B cell (primary cell): ENCODE results near the gene PDE4B. TPM values are rescaled to one million over a fixed set of nuclear protein-coding genes. Genes with fewer than 3 reads are reported as not detected.

ENCODE experiments used
- ATAC-seq: fragments of 200-7000 bp; cut with Tn5 transposase; one replicate; pipeline ENCODE4 v1.10.0; 2021; ENCODE audit warnings: low read depth, mild to moderate bottlenecking, moderate number of reproducible peaks, moderate library complexity
- CTCF ChIA-PET: fragments of 350-600 bp; sonication (Branson Sonifier 250); formaldehyde crosslinking; loops from one replicate; lab custom pipeline; 2021; ENCODE audit warnings: antibody characterized with exemption, inconsistent platforms; lab: Charles Lee
- POLR2A ChIA-PET: fragments of 350-600 bp; sonication (Branson Sonifier 250); formaldehyde crosslinking; loops from one replicate; lab custom pipeline; 2021; ENCODE audit warnings: antibody characterized with exemption; lab: Charles Lee
- DNase-seq: peaks from one replicate; pipeline ENCODE4 v3.0.0; 2013
- H2AFZ ChIP-seq: 2 replicates; pipeline ENCODE4 v1.6.1; 2012; ENCODE audit warnings: mild to moderate bottlenecking, low read depth, low read length; ENCODE audit not compliant: insufficient read depth, poor library complexity, severe bottlenecking
- H3K27ac ChIP-seq, 2 donors: 1 replicate in 1 of 2; 2 replicates in 1 of 2; pipeline ENCODE4 v1.5.1; 2012 to 2013; ENCODE audit warnings: low read length in 2 of 2, mild to moderate bottlenecking in 2 of 2, moderate library complexity in 1 of 2
- H3K27me3 ChIP-seq, 4 experiments: fragments of 200-600 bp in 1 of 4; sonication (generic) in 1 of 4; replicated peaks in 1 of 4; 1 replicate in 2 of 4; 2 replicates in 2 of 4; pipeline versions ENCODE4 v1.6.1 to v1.7.0; 2013 to 2016; ENCODE audit warnings: low read length in 3 of 4, mild to moderate bottlenecking in 2 of 4, mixed read lengths in 1 of 4, moderate library complexity in 1 of 4; ENCODE audit not compliant: insufficient read depth in 4 of 4, control insufficient read depth in 3 of 4; ENCODE audit errors: control extremely low read depth in 1 of 4
- H3K36me3 ChIP-seq, 2 experiments: replicated peaks in 1 of 2; 1 replicate in 1 of 2; 2 replicates in 1 of 2; pipeline versions ENCODE4 v1.6.1 to v1.7.1; 2013; ENCODE audit warnings: low read length in 1 of 2; ENCODE audit not compliant: insufficient read depth in 2 of 2, control insufficient read depth in 1 of 2; ENCODE audit errors: control extremely low read depth in 1 of 2, extremely low read depth in 1 of 2
- H3K4me1 ChIP-seq, 2 donors: fragments of 200-600 bp in 1 of 2; sonication (generic) in 1 of 2; 1 replicate in 1 of 2; 2 replicates in 1 of 2; pipeline versions ENCODE4 v1.5.1 to v1.6.1; 2013 to 2017; ENCODE audit warnings: low read length in 2 of 2; ENCODE audit not compliant: control insufficient read depth in 2 of 2, insufficient read depth in 2 of 2
- H3K4me2 ChIP-seq: replicated peaks from 2 replicates; pipeline ENCODE3; 2012; ENCODE audit warnings: mild to moderate bottlenecking, low read depth, low read length; ENCODE audit not compliant: poor library complexity, severe bottlenecking
- H3K4me3 ChIP-seq, 5 experiments: fragments of 200-600 bp in 1 of 5; sonication (generic) in 1 of 5; 1 replicate in 3 of 5; 2 replicates in 2 of 5; pipeline versions ENCODE4 v1.5.1 to v1.7.0; 2011 to 2016; ENCODE audit warnings: low read length in 4 of 5, mild to moderate bottlenecking in 4 of 5, low read depth in 2 of 5, control low read depth in 1 of 5, moderate library complexity in 1 of 5; ENCODE audit not compliant: insufficient read depth in 1 of 5; ENCODE audit errors: control extremely low read depth in 1 of 5, extremely low read depth in 1 of 5
- H3K79me2 ChIP-seq: fragments of 200-600 bp; sonication (generic); one replicate; pipeline ENCODE4 v1.6.0; 2016; ENCODE audit warnings: low read length; ENCODE audit not compliant: control insufficient read depth, insufficient read depth
- H3K9ac ChIP-seq: fragments of 200-600 bp; sonication (generic); 2 replicates; pipeline ENCODE4 v1.6.1; 2017; ENCODE audit warnings: mild to moderate bottlenecking, low read length, moderate library complexity
- H3K9me3 ChIP-seq, 3 donors: one replicate each; pipeline versions ENCODE4 v1.6.1 to v1.7.1; 2013; ENCODE audit warnings: low read length in 2 of 3; ENCODE audit not compliant: control insufficient read depth in 2 of 3, insufficient read depth in 1 of 3; ENCODE audit errors: control extremely low read depth in 1 of 3
- H4K20me1 ChIP-seq: 2 replicates; pipeline ENCODE4 v1.6.0; 2012; ENCODE audit warnings: mild to moderate bottlenecking, low read length; ENCODE audit not compliant: insufficient read depth, control insufficient read depth, poor library complexity, severe bottlenecking
- H3K27ac Mint-ChIP-seq: one replicate; pipeline ENCODE4 v1.8.0; 2021; ENCODE audit warnings: mixed read lengths
- H3K27me3 Mint-ChIP-seq: one replicate; pipeline ENCODE4 v1.8.0; 2021; ENCODE audit warnings: mixed read lengths
- H3K4me1 Mint-ChIP-seq: one replicate; pipeline ENCODE4 v1.8.0; 2021; ENCODE audit warnings: mixed read lengths
- H3K4me3 Mint-ChIP-seq: one replicate; pipeline ENCODE4 v1.8.0; 2021; ENCODE audit warnings: mixed read lengths
- H3K9me3 Mint-ChIP-seq: one replicate; pipeline ENCODE4 v1.8.0; 2022; ENCODE audit warnings: mixed read lengths; ENCODE audit not compliant: insufficient read depth
- EZH2 ChIP-seq: IDR thresholded peaks from 2 replicates; pipeline ENCODE4 v1.6.1; 2012; ENCODE audit warnings: borderline replicate concordance, low read depth, mild to moderate bottlenecking, moderate library complexity, low read length; ENCODE audit not compliant: insufficient read depth, poor library complexity, severe bottlenecking
- WGBS: methylation state at CpG from one replicate; pipeline ENCODE4 v1.1.5; 2013; ENCODE audit warnings: missing lambda C conversion rate; ENCODE audit not compliant: insufficient coverage; 5-methylcytosine and 5-hydroxymethylcytosine counted together
- intact Hi-C: fragments of 100-400 bp; cut with micrococcal nuclease; formaldehyde crosslinking; loops from one replicate; pipeline ENCODE4 v1.10.0; 2022
- polyA plus RNA-seq: library from polyadenylated mRNA; depleted of rRNA; stranded (reverse); fragments of >200 nt; gene quantifications from 2 replicates; pipeline ENCODE4 v1.2.3, GENCODE V29; 2012
- total RNA-seq, 2 donors: library from RNA; stranded (reverse); fragments of 120-200 nt in 1 of 2; gene quantifications; 1 replicate in 1 of 2; 2 replicates in 1 of 2; pipeline versions ENCODE4 v1.2.3 to v1.2.4, GENCODE V29; 2013 to 2022
- TF ChIP-seq, protein P1 (sequence below): fragments of 200-600 bp; IDR thresholded peaks from one replicate; pipeline ENCODE4 v1.8.0; 2022; ENCODE audit warnings: antibody characterized with exemption, mild to moderate bottlenecking

PDE4B gene
- total and polyA plus RNA-seq, 2 donors (not counting 1 experiment from before 2014, with no cell fraction given): 63.7 to 242 TPM

DNA sequence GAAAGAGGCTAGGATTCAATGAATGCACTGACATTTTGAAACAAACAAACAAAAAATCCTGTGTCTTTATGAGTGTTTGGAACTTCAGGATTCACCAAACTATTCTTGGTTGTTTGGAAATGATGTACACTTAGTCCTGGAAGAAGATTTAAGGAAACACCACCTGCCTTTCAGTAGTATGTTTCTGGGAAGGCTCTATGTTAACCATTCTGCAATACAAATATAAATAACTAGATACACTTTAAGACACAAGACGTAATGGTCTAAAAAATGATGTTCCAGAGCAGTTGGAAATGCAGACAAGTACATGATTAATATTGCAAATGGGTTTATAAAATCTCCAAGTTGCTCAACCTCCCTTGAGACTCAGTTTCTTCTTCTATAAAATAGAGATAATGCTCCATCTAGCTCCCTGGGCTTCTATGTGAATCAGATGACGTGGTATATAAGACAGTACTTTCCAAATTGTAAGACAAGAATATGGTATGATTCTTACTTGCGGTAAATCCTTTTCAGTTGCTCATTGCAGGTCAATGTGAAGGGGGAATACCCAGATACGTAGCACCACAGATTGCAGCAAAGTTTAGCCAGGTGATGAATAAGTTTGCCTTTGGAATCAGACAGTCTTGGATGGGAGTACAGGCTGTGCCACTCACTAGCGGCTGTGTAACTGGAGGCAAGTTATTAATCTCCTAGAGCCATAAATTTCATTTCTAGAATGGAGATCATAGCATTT, 516.5 kb downstream of the PDE4B start:
- no peaks in the 10 kb centered on the region for H3K4me1 Mint-ChIP-seq
- no peak overlapping the region for H3K27ac Mint-ChIP-seq
- H3K27ac ChIP-seq: no peak overlapping the region
- H2AFZ ChIP-seq: no peak overlapping the region
- ChIA-PET CTCF (interaction anchor here (0.5 kb wide), 1 partner anchor 27 kb away, joined by 3 read pairs; no protein-coding TSS in a partner anchor), POLR2A (no interaction called here)
- H3K4me3 Mint-ChIP-seq: no peak overlapping the region
- H3K9me3 Mint-ChIP-seq: no peaks in the 10 kb centered on the region
- no peaks in the 10 kb centered on the region for H3K27me3 ChIP-seq
- TF ChIP-seq EZH2: no peak
- TF ChIP-seq, protein P1, sequence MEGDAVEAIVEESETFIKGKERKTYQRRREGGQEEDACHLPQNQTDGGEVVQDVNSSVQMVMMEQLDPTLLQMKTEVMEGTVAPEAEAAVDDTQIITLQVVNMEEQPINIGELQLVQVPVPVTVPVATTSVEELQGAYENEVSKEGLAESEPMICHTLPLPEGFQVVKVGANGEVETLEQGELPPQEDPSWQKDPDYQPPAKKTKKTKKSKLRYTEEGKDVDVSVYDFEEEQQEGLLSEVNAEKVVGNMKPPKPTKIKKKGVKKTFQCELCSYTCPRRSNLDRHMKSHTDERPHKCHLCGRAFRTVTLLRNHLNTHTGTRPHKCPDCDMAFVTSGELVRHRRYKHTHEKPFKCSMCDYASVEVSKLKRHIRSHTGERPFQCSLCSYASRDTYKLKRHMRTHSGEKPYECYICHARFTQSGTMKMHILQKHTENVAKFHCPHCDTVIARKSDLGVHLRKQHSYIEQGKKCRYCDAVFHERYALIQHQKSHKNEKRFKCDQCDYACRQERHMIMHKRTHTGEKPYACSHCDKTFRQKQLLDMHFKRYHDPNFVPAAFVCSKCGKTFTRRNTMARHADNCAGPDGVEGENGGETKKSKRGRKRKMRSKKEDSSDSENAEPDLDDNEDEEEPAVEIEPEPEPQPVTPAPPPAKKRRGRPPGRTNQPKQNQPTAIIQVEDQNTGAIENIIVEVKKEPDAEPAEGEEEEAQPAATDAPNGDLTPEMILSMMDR: no peak
- H3K4me2 ChIP-seq: no peak overlapping the region
- no peaks in the 10 kb centered on the region for H3K27me3 Mint-ChIP-seq
- WGBS: 100% methylated on average over 3 of the region's 5 CpGs
- intact Hi-C loops: no loop called here
- H3K9ac ChIP-seq: no peak overlapping the region
- H3K4me3 ChIP-seq: no peak overlapping the region
- no peaks in the 10 kb centered on the region for H3K4me1 ChIP-seq
- H3K36me3 ChIP-seq: no peaks in the 10 kb centered on the region
- H3K9me3 ChIP-seq: no peaks in the 10 kb centered on the region
- no peak for ATAC-seq
- no peak for DNase-seq
- H3K79me2 ChIP-seq: no peaks in the 10 kb centered on the region
- H4K20me1 ChIP-seq: no peaks in the 10 kb centered on the region

DNA sequence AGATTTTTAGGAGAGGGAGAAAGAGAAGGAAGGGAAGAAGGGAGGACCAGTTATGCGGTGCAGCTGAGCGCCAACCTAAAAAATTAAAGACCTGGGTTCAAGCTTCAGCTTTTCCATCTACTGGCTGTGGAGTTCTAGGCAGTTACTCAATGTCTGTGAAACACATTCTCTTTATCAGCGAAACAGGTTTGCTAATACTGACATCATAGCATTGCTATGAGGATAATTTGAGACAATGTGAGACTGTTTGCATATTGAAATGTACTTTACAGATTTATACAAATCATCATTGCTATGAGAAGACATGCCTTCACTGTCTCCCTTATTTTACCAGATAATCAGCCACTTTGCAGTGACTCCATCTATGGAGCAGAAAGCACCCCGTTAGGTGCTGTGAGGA, 518.4 kb downstream of the PDE4B start:
- H3K4me2 ChIP-seq: no peak overlapping the region
- TF ChIP-seq, protein P1: no peak
- TF ChIP-seq EZH2: no peak
- H3K79me2 ChIP-seq: no peaks in the 10 kb centered on the region
- Mint-ChIP-seq H3K9me3 (no peaks in the 10 kb centered on the region), H3K4me1 (no peaks in the 10 kb centered on the region), H3K4me3 (no peak overlapping the region), H3K27ac (no peak overlapping the region), H3K27me3 (no peaks in the 10 kb centered on the region)
- ATAC-seq (no peak), DNase-seq (no peak)
- ChIA-PET CTCF (interaction anchor here (1.4 kb wide), 1 partner anchor 10 kb away, joined by 3 read pairs; no protein-coding TSS in a partner anchor), POLR2A (no interaction called here)
- H2AFZ ChIP-seq: no peak overlapping the region
- no peak overlapping the region for H3K27ac ChIP-seq
- WGBS: 100% methylated on average over 2 of the region's 4 CpGs
- no peaks in the 10 kb centered on the region for H3K27me3 ChIP-seq
- no peak overlapping the region for H3K4me3 ChIP-seq
- H3K4me1 ChIP-seq: no peaks in the 10 kb centered on the region
- intact Hi-C loops: no loop called here
- H4K20me1 ChIP-seq: no peaks in the 10 kb centered on the region
- H3K9ac ChIP-seq: no peak overlapping the region
- no peaks in the 10 kb centered on the region for H3K36me3 ChIP-seq
- H3K9me3 ChIP-seq: no peaks in the 10 kb centered on the region
